ENCODE results near the gene PON3. TPM values are rescaled to one million over a fixed set of nuclear protein-coding genes. Genes with fewer than 3 reads are reported as not detected.
"Not testable (repeated sequence)": the region's sequence is repeated elsewhere in the genome, so short reads cannot be mapped to it uniquely, and the experiment has no call there.

The PON3 gene
- total RNA-seq, 1 donor from 2014 or later: not detected

DNA sequence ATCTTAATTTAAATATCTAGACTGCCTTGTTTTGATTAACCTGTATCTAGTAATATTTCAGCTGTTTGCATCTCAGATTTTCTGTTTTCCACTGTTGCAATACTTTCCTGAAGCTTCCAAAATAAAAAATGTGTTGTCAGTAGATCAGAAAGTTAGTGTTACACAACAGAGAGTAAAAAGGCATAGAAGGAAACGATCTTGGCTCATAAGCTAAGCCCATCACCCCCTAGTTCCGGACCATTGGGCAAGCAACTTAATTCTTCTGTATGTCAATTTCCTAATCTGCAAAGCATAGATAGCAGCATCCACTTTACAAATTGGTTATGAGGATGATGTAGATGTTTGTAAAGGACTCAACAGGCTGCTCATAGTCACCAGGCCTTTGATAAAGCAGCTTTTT is 4.4 kb downstream of the PON3 start:
- no peaks in the 10 kb centered on the region for H4K20me1 ChIP-seq (ENCODE audit: low read depth)
- H3K4me3 ChIP-seq: no peak overlapping the region
- Mint-ChIP-seq H3K27ac (no peak overlapping the region), H3K36me3 (no peaks in the 10 kb centered on the region), H3K9me3 (peaks cover 7% of the 10 kb centered on the region), H3K4me3 (no peak overlapping the region), H3K4me1 (no peaks in the 10 kb centered on the region), H3K27me3 (ENCODE audit: insufficient read depth, low read depth) (no peaks in the 10 kb centered on the region)
- H3K36me3 ChIP-seq: no peaks in the 10 kb centered on the region
- H3K9ac ChIP-seq: no peak overlapping the region
- no peaks in the 10 kb centered on the region for H3F3A ChIP-seq (ENCODE audit: low read depth)
- no peak for DNase-seq (ENCODE audit: low spot score)
- H2AFZ ChIP-seq (replicated peaks): no peak overlapping the region
- no peaks in the 10 kb centered on the region for H3K9me3 ChIP-seq (ENCODE audit: low read depth)
- H3K79me2 ChIP-seq (ENCODE audit: low read depth): no peaks in the 10 kb centered on the region
- TF ChIP-seq, protein P1, sequence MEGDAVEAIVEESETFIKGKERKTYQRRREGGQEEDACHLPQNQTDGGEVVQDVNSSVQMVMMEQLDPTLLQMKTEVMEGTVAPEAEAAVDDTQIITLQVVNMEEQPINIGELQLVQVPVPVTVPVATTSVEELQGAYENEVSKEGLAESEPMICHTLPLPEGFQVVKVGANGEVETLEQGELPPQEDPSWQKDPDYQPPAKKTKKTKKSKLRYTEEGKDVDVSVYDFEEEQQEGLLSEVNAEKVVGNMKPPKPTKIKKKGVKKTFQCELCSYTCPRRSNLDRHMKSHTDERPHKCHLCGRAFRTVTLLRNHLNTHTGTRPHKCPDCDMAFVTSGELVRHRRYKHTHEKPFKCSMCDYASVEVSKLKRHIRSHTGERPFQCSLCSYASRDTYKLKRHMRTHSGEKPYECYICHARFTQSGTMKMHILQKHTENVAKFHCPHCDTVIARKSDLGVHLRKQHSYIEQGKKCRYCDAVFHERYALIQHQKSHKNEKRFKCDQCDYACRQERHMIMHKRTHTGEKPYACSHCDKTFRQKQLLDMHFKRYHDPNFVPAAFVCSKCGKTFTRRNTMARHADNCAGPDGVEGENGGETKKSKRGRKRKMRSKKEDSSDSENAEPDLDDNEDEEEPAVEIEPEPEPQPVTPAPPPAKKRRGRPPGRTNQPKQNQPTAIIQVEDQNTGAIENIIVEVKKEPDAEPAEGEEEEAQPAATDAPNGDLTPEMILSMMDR (IDR thresholded peaks at IDR 0.05): no peak
- TF ChIP-seq EZH2 (IDR thresholded peaks at IDR 0.05) (no peak), EZH2phosphoT487 (IDR thresholded peaks at IDR 0.05) (no peak)
- H3K27ac ChIP-seq: no peak overlapping the region
- H3K4me1 ChIP-seq: peaks cover 5% of the 10 kb centered on the region
- no peak overlapping the region for H3K4me2 ChIP-seq
- no peaks in the 10 kb centered on the region for H3K27me3 ChIP-seq

- H3K4me1 Mint-ChIP-seq: no peaks in the 10 kb centered on the region
- Histone ChIP-seq H4K20me1 (ENCODE audit: low read depth) (no peaks in the 10 kb centered on the region), H3K36me3 (no peaks in the 10 kb centered on the region), H3K4me1 (peaks cover 5% of the 10 kb centered on the region), H3K9ac (no peak overlapping the region), H3K4me3 (no peak overlapping the region), H2AFZ (replicated peaks) (no peak overlapping the region), H3K27ac (no peak overlapping the region), H3K79me2 (ENCODE audit: low read depth) (no peaks in the 10 kb centered on the region), H3K9me3 (ENCODE audit: low read depth) (no peaks in the 10 kb centered on the region), H3K4me2 (no peak overlapping the region), H3K27me3 (no peaks in the 10 kb centered on the region), H3F3A (ENCODE audit: low read depth) (no peaks in the 10 kb centered on the region)
- DNase-seq (ENCODE audit: low spot score): no peak
- peaks cover 19% of the 10 kb centered on the region for H3K9me3 Mint-ChIP-seq
- no peak overlapping the region for H3K27ac Mint-ChIP-seq
- no peak overlapping the region for H3K4me3 Mint-ChIP-seq
- no peak for TF ChIP-seq EZH2 (IDR thresholded peaks at IDR 0.05)
- TF ChIP-seq EZH2phosphoT487 (IDR thresholded peaks at IDR 0.05): no peak
- TF ChIP-seq, protein P1 (IDR thresholded peaks at IDR 0.05): no peak
- H3K36me3 Mint-ChIP-seq: no peaks in the 10 kb centered on the region
- no peaks in the 10 kb centered on the region for H3K27me3 Mint-ChIP-seq (ENCODE audit: insufficient read depth, low read depth)
Observed at GRCh38 chr7:95389516-95389915, 6.7 kb downstream of the PON3 start.

GRCh38 chr7:95379457-95379856 is 16.7 kb downstream of the PON3 start:
- H3K4me1 Mint-ChIP-seq; H3K27me3 Mint-ChIP-seq (ENCODE audit: insufficient read depth, low read depth); H3K4me3 Mint-ChIP-seq: not testable (repeated sequence)

GRCh38 chr7:95376632-95377400 is 19.4 kb downstream of the PON3 start:
- H3K79me2 ChIP-seq (ENCODE audit: low read depth): no peaks in the 10 kb centered on the region
- no peak overlapping the region for H3K4me2 ChIP-seq
- H3K4me3 ChIP-seq: no peak overlapping the region
- Mint-ChIP-seq H3K4me3 (no peak overlapping the region), H3K36me3 (peaks cover 3% of the 10 kb centered on the region), H3K9me3 (peaks cover 24% of the 10 kb centered on the region), H3K27ac (no peak overlapping the region), H3K27me3 (ENCODE audit: insufficient read depth, low read depth) (no peaks in the 10 kb centered on the region), H3K4me1 (peaks cover 3% of the 10 kb centered on the region)
- DNase-seq (ENCODE audit: low spot score): peak; percentile 16
- no peak overlapping the region for H3K9ac ChIP-seq
- TF ChIP-seq, protein P1 (IDR thresholded peaks at IDR 0.05): no peak
- no peak for TF ChIP-seq EZH2phosphoT487 (IDR thresholded peaks at IDR 0.05)
- no peak for TF ChIP-seq EZH2 (IDR thresholded peaks at IDR 0.05)
- H4K20me1 ChIP-seq (ENCODE audit: low read depth): no peaks in the 10 kb centered on the region
- H3F3A ChIP-seq (ENCODE audit: low read depth): no peaks in the 10 kb centered on the region
- H2AFZ ChIP-seq (replicated peaks): peak overlapping the region; percentile 80
- H3K4me1 ChIP-seq: no peaks in the 10 kb centered on the region
- no peaks in the 10 kb centered on the region for H3K36me3 ChIP-seq
- no peaks in the 10 kb centered on the region for H3K9me3 ChIP-seq (ENCODE audit: low read depth)
- H3K27ac ChIP-seq: no peak overlapping the region
- no peaks in the 10 kb centered on the region for H3K27me3 ChIP-seq

More at GRCh38 chr7:95379457-95379856, 16.7 kb downstream of the PON3 start:
- H3K79me2 ChIP-seq (ENCODE audit: low read depth); H3K27ac Mint-ChIP-seq; H3K4me3 ChIP-seq; H3K4me2 ChIP-seq; H3F3A ChIP-seq (ENCODE audit: low read depth); H3K9ac ChIP-seq; H2AFZ ChIP-seq (replicated peaks); DNase-seq (ENCODE audit: low spot score); H3K27ac ChIP-seq; H3K4me1 ChIP-seq; H3K36me3 ChIP-seq; H4K20me1 ChIP-seq (ENCODE audit: low read depth); H3K9me3 ChIP-seq (ENCODE audit: low read depth); H3K36me3 Mint-ChIP-seq; H3K27me3 ChIP-seq: not testable (repeated sequence)
- H3K9me3 Mint-ChIP-seq: peaks cover 44% of the 10 kb centered on the region

All from neural progenitor cell (in vitro differentiated cells).